Right lobe of liver (tissue), 4 donors: ENCODE results near the gene C6orf89.
"Not testable (repeated sequence)": the region's sequence is repeated elsewhere in the genome, so short reads cannot be mapped to it uniquely, and the experiment has no call there.

Source experiments
- CTCF ChIP-seq, 4 donors: fragments of 200-600 bp in 3 of 4; fragments of 450-650 bp in 1 of 4; IDR thresholded peaks; one replicate each; pipeline versions ENCODE4 v1.5.1 to v1.8.0; 2016 to 2022; ENCODE audit warnings: antibody characterized with exemption in 4 of 4, mild to moderate bottlenecking in 2 of 4
- POLR2A ChIP-seq: fragments of 450-650 bp; IDR thresholded peaks from one replicate; pipeline ENCODE4 v1.6.1; 2017; ENCODE audit warnings: antibody characterized with exemption, mild to moderate bottlenecking
- donor health status: DM: no; HTN: no; CAD: no.
- donor health status: DM: no; HTN: no; CAD: no.
- donor health status: DM: no; HTN: yes; CAD: no.

- TF ChIP-seq CTCF (IDR thresholded peaks at IDR 0.05); POLR2A: not testable (repeated sequence)
These were observed 55.8 kb downstream of the C6orf89 start for GRCh38 chr6:36941561-36941960.
